ENCODE results near the gene GNLY.

DNA sequence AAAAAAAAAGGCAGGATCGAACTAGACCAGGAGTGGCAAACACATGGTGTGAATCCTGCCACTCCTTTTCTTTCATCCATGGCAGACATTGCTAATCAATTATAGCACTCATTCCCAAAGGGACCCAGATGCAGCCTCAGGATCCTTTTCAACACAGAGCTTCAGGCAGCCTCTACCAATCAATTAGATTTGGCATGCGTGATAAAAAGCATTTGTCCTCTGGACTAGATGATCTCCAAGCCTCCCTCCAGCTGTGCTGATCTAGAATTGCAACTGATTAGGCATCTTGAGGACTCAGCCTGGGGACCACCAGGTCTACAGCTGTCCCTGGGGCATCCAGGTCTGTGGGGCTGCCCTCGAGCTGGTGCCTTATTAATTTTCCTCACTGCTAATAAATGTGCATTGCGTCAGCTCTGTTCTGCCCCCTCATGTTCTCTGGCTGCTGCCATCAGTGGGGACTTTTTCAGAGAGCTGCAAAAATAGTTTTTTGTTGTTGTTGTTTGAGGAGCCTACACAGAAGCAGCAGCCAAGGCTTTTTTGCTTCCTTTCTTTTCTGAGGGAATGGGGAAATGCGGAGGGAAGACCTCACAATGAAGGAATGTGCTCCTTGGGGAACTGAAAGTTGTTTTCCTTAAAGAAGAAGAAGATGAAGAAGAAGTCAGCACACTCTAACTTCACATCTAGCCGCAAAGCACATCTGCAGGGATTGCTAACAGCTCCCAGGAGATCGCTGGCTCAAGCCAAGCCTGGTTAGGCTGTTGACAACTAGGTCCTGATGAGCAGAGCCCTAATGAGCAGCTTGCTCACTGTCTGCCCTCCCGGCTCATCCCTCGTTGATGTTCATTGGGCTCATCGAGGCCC lies 50.8 kb downstream of the GNLY start:
- TF ChIP-seq, protein P1, sequence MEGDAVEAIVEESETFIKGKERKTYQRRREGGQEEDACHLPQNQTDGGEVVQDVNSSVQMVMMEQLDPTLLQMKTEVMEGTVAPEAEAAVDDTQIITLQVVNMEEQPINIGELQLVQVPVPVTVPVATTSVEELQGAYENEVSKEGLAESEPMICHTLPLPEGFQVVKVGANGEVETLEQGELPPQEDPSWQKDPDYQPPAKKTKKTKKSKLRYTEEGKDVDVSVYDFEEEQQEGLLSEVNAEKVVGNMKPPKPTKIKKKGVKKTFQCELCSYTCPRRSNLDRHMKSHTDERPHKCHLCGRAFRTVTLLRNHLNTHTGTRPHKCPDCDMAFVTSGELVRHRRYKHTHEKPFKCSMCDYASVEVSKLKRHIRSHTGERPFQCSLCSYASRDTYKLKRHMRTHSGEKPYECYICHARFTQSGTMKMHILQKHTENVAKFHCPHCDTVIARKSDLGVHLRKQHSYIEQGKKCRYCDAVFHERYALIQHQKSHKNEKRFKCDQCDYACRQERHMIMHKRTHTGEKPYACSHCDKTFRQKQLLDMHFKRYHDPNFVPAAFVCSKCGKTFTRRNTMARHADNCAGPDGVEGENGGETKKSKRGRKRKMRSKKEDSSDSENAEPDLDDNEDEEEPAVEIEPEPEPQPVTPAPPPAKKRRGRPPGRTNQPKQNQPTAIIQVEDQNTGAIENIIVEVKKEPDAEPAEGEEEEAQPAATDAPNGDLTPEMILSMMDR (conservative IDR thresholded peaks at IDR 0.05 in 1 of 2, IDR thresholded peaks at IDR 0.05 in 1 of 2; ENCODE audit: extremely low read depth in 1 of 2, insufficient read depth in 1 of 2, low read depth in 1 of 2, low read length in 2 of 2): no peak
- TF ChIP-seq EZH2 (IDR thresholded peaks at IDR 0.05; ENCODE audit: borderline replicate concordance, low read length): no peak
